Measurements from ENCODE around the gene CDK6. TPM values are rescaled to one million over a fixed set of nuclear protein-coding genes. Genes with fewer than 3 reads are reported as not detected.
"Not testable (repeated sequence)": the region's sequence is repeated elsewhere in the genome, so short reads cannot be mapped to it uniquely, and the experiment has no call there.

Gene CDK6
- total and polyA plus RNA-seq, 4 donors: 14.0 to 42.6 (median 27.8) TPM

GRCh38 chr7:92758796-92759431 is 77.5 kb downstream of the CDK6 start:
- WGBS (ENCODE audit: insufficient coverage): no CpG with 5 or more reads among the region's 2 CpGs
- H3K27me3 ChIP-seq (ENCODE audit: control insufficient read depth, insufficient read depth, low read length): no peaks in the 10 kb centered on the region
- H3K36me3 ChIP-seq (ENCODE audit: control insufficient read depth, insufficient read depth, low read length): no peaks in the 10 kb centered on the region
- peak in 2 of 6 donors; percentile 43 to 69 for DNase-seq (ENCODE audit: low read depth in 4 of 6, low spot score in 6 of 6)
- no peak overlapping the region for H3K4me3 ChIP-seq (ENCODE audit: low read depth, low read length)
- H3K4me1 ChIP-seq (ENCODE audit: control insufficient read depth, insufficient read depth, low read length): peaks cover 8% of the 10 kb centered on the region
- no peak overlapping the region for H3K27ac ChIP-seq (ENCODE audit: low read depth, low read length)
- no peaks in the 10 kb centered on the region for H3K9me3 ChIP-seq (ENCODE audit: control insufficient read depth, insufficient read depth, low read length)

GRCh38 chr7:92757311-92757910 is 79.0 kb downstream of the CDK6 start:
- not testable (repeated sequence) for H3K4me1 ChIP-seq (ENCODE audit: control insufficient read depth, insufficient read depth, low read length); H3K9me3 ChIP-seq (ENCODE audit: control insufficient read depth, insufficient read depth, low read length); H3K27ac ChIP-seq (ENCODE audit: low read depth, low read length); DNase-seq (ENCODE audit: low read depth in 4 of 6, low spot score in 6 of 6); H3K4me3 ChIP-seq (ENCODE audit: low read depth, low read length); H3K36me3 ChIP-seq (ENCODE audit: control insufficient read depth, insufficient read depth, low read length); H3K27me3 ChIP-seq (ENCODE audit: control insufficient read depth, insufficient read depth, low read length)
- 100% methylated on average over 1 of the region's 3 CpGs for WGBS (ENCODE audit: insufficient coverage)

- WGBS (ENCODE audit: insufficient coverage): 14% methylated on average over 1 of the region's 4 CpGs
- no peak for DNase-seq (ENCODE audit: low read depth in 4 of 6, low spot score in 6 of 6)
- Histone ChIP-seq H3K4me3 (ENCODE audit: low read depth, low read length) (no peak overlapping the region), H3K4me1 (ENCODE audit: control insufficient read depth, insufficient read depth, low read length) (peaks cover 8% of the 10 kb centered on the region), H3K27ac (ENCODE audit: low read depth, low read length) (peak overlapping the region; percentile 70), H3K36me3 (ENCODE audit: control insufficient read depth, insufficient read depth, low read length) (no peaks in the 10 kb centered on the region), H3K9me3 (ENCODE audit: control insufficient read depth, insufficient read depth, low read length) (no peaks in the 10 kb centered on the region), H3K27me3 (ENCODE audit: control insufficient read depth, insufficient read depth, low read length) (no peaks in the 10 kb centered on the region)
Measured at GRCh38 chr7:92755680-92756079, 80.7 kb downstream of the CDK6 start.

- peak in 5 of 6 donors; percentile 57 to 93 (median 75) for DNase-seq (ENCODE audit: low read depth in 4 of 6, low spot score in 6 of 6)
- H3K4me3 ChIP-seq (ENCODE audit: low read depth, low read length): no peak overlapping the region
Measured at GRCh38 chr7:92754919-92755581, 81.3 kb downstream of the CDK6 start.

GRCh38 chr7:92753614-92754013 is 82.8 kb downstream of the CDK6 start:
- Histone ChIP-seq H3K27me3 (ENCODE audit: control insufficient read depth, insufficient read depth, low read length) (no peaks in the 10 kb centered on the region), H3K4me3 (ENCODE audit: low read depth, low read length) (no peak overlapping the region), H3K27ac (ENCODE audit: low read depth, low read length) (no peak overlapping the region), H3K9me3 (ENCODE audit: control insufficient read depth, insufficient read depth, low read length) (no peaks in the 10 kb centered on the region), H3K36me3 (ENCODE audit: control insufficient read depth, insufficient read depth, low read length) (no peaks in the 10 kb centered on the region), H3K4me1 (ENCODE audit: control insufficient read depth, insufficient read depth, low read length) (peaks cover 8% of the 10 kb centered on the region)
- WGBS (ENCODE audit: insufficient coverage): 92% methylated on average over 2 of the region's 3 CpGs
- no peak for DNase-seq (ENCODE audit: low read depth in 4 of 6, low spot score in 6 of 6)

More at GRCh38 chr7:92754919-92755581, 81.3 kb downstream of the CDK6 start:
- WGBS (ENCODE audit: insufficient coverage): 13% methylated on average over 6 of the region's 9 CpGs
- peaks cover 8% of the 10 kb centered on the region for H3K4me1 ChIP-seq (ENCODE audit: control insufficient read depth, insufficient read depth, low read length)
- no peaks in the 10 kb centered on the region for H3K9me3 ChIP-seq (ENCODE audit: control insufficient read depth, insufficient read depth, low read length)
- H3K36me3 ChIP-seq (ENCODE audit: control insufficient read depth, insufficient read depth, low read length): no peaks in the 10 kb centered on the region
- no peaks in the 10 kb centered on the region for H3K27me3 ChIP-seq (ENCODE audit: control insufficient read depth, insufficient read depth, low read length)
- H3K27ac ChIP-seq (ENCODE audit: low read depth, low read length): peak overlapping the region; percentile 70

- Histone ChIP-seq H3K27me3 (ENCODE audit: control insufficient read depth, insufficient read depth, low read length) (no peaks in the 10 kb centered on the region), H3K27ac (ENCODE audit: low read depth, low read length) (no peak overlapping the region), H3K9me3 (ENCODE audit: control insufficient read depth, insufficient read depth, low read length) (no peaks in the 10 kb centered on the region), H3K36me3 (ENCODE audit: control insufficient read depth, insufficient read depth, low read length) (no peaks in the 10 kb centered on the region), H3K4me1 (ENCODE audit: control insufficient read depth, insufficient read depth, low read length) (peaks cover 8% of the 10 kb centered on the region), H3K4me3 (ENCODE audit: low read depth, low read length) (no peak overlapping the region)
- WGBS (ENCODE audit: insufficient coverage): no CpG with 5 or more reads among the region's 4 CpGs
- DNase-seq (ENCODE audit: low read depth in 4 of 6, low spot score in 6 of 6): no peak
Measured at GRCh38 chr7:92751902-92752901, 84.2 kb downstream of the CDK6 start.

- no peak for DNase-seq (ENCODE audit: low read depth in 4 of 6, low spot score in 6 of 6)
- no peak overlapping the region for H3K4me3 ChIP-seq (ENCODE audit: low read depth, low read length)
- no CpG with 5 or more reads among the region's 6 CpGs for WGBS (ENCODE audit: insufficient coverage)
- H3K27ac ChIP-seq (ENCODE audit: low read depth, low read length): no peak overlapping the region
- H3K4me1 ChIP-seq (ENCODE audit: control insufficient read depth, insufficient read depth, low read length): peaks cover 8% of the 10 kb centered on the region
- H3K27me3 ChIP-seq (ENCODE audit: control insufficient read depth, insufficient read depth, low read length): no peaks in the 10 kb centered on the region
- H3K36me3 ChIP-seq (ENCODE audit: control insufficient read depth, insufficient read depth, low read length): no peaks in the 10 kb centered on the region
- H3K9me3 ChIP-seq (ENCODE audit: control insufficient read depth, insufficient read depth, low read length): no peaks in the 10 kb centered on the region
Measured at GRCh38 chr7:92750946-92751345, 85.4 kb downstream of the CDK6 start.

- no peak for DNase-seq (ENCODE audit: low read depth in 4 of 6, low spot score in 6 of 6)
- H3K36me3 ChIP-seq (ENCODE audit: control insufficient read depth, insufficient read depth, low read length): no peaks in the 10 kb centered on the region
- peaks cover 8% of the 10 kb centered on the region for H3K4me1 ChIP-seq (ENCODE audit: control insufficient read depth, insufficient read depth, low read length)
- H3K9me3 ChIP-seq (ENCODE audit: control insufficient read depth, insufficient read depth, low read length): no peaks in the 10 kb centered on the region
- WGBS (ENCODE audit: insufficient coverage): no CpG with 5 or more reads among the region's 4 CpGs
- H3K27ac ChIP-seq (ENCODE audit: low read depth, low read length): no peak overlapping the region
- no peak overlapping the region for H3K4me3 ChIP-seq (ENCODE audit: low read depth, low read length)
- no peaks in the 10 kb centered on the region for H3K27me3 ChIP-seq (ENCODE audit: control insufficient read depth, insufficient read depth, low read length)
Measured at GRCh38 chr7:92750447-92750839, 85.9 kb downstream of the CDK6 start.

GRCh38 chr7:92749832-92750446 is 86.4 kb downstream of the CDK6 start:
- no peaks in the 10 kb centered on the region for H3K36me3 ChIP-seq (ENCODE audit: control insufficient read depth, insufficient read depth, low read length)
- no peak overlapping the region for H3K4me3 ChIP-seq (ENCODE audit: low read depth, low read length)
- DNase-seq (ENCODE audit: low read depth in 4 of 6, low spot score in 6 of 6): no peak
- no CpG with 5 or more reads among the region's 2 CpGs for WGBS (ENCODE audit: insufficient coverage)
- no peaks in the 10 kb centered on the region for H3K9me3 ChIP-seq (ENCODE audit: control insufficient read depth, insufficient read depth, low read length)
- H3K27ac ChIP-seq (ENCODE audit: low read depth, low read length): no peak overlapping the region
- no peaks in the 10 kb centered on the region for H3K27me3 ChIP-seq (ENCODE audit: control insufficient read depth, insufficient read depth, low read length)
- H3K4me1 ChIP-seq (ENCODE audit: control insufficient read depth, insufficient read depth, low read length): peaks cover 3% of the 10 kb centered on the region

Data from spinal cord (tissue), 10 donors.